ENCODE data around the gene SRPRB.

Gene SRPRB

GRCh38 chr3:133812872-133813271 lies 7.3 kb downstream of the SRPRB start:
- H3K4me2 ChIP-seq (ENCODE audit: low read depth, low read length): no peak overlapping the region
- no peaks in the 10 kb centered on the region for H3K9me3 ChIP-seq (replicated peaks; ENCODE audit: insufficient read depth, low read length)
- no peak for DNase-seq
- 0 out of 2 replicates have a peak, but pooled peaks cover 7% of the 10 kb centered on the region for H3K4me1 ChIP-seq (ENCODE audit: low read length)
- no peak overlapping the region for H3K9ac ChIP-seq (ENCODE audit: low read length)
- TF ChIP-seq EZH2 (optimal IDR thresholded peaks at IDR 0.05; ENCODE audit: low read depth, low read length): no peak
- no peak for TF ChIP-seq EZH2phosphoT487 (IDR thresholded peaks at IDR 0.05; ENCODE audit: low read length)
- no peak for TF ChIP-seq CTCF (IDR thresholded peaks at IDR 0.05; ENCODE audit: low read length)
- no peaks in the 10 kb centered on the region for H3K27me3 ChIP-seq (replicated peaks; ENCODE audit: insufficient read depth, low read length)
- no peak overlapping the region for H2AFZ ChIP-seq (ENCODE audit: low read length)
- H3K4me3 ChIP-seq (ENCODE audit: low read length): no peak overlapping the region
- no peaks in the 10 kb centered on the region for H3F3A ChIP-seq (ENCODE audit: insufficient read depth, low read length)
- H3K27ac ChIP-seq (ENCODE audit: low read length): no peak overlapping the region
- no peaks in the 10 kb centered on the region for H3K9me2 ChIP-seq (replicated peaks; ENCODE audit: insufficient read depth, low read length)
- H3K79me2 ChIP-seq (ENCODE audit: low read length): peaks cover 38% of the 10 kb centered on the region
- no peaks in the 10 kb centered on the region for H4K20me1 ChIP-seq (ENCODE audit: insufficient read depth, low read length)
- peaks cover 17% of the 10 kb centered on the region; the same call in 1 of the 2 replicates for H3K36me3 ChIP-seq (replicated peaks; ENCODE audit: insufficient read depth, low read length)

GRCh38 chr3:133815386-133815785 lies 9.8 kb downstream of the SRPRB start:
- no peak overlapping the region for H3K4me3 ChIP-seq (ENCODE audit: low read length)
- H4K20me1 ChIP-seq (ENCODE audit: insufficient read depth, low read length): no peaks in the 10 kb centered on the region
- no peak for TF ChIP-seq EZH2 (optimal IDR thresholded peaks at IDR 0.05; ENCODE audit: low read depth, low read length)
- no peak overlapping the region for H3K9ac ChIP-seq (ENCODE audit: low read length)
- no peak for DNase-seq
- peaks cover 19% of the 10 kb centered on the region for H3K79me2 ChIP-seq (ENCODE audit: low read length)
- no peaks in the 10 kb centered on the region for H3K27me3 ChIP-seq (replicated peaks; ENCODE audit: insufficient read depth, low read length)
- 0 out of 2 replicates have a peak, but pooled peaks cover 4% of the 10 kb centered on the region for H3K4me1 ChIP-seq (ENCODE audit: low read length)
- no peak overlapping the region for H2AFZ ChIP-seq (ENCODE audit: low read length)
- peaks cover 23% of the 10 kb centered on the region for H3K36me3 ChIP-seq (replicated peaks; ENCODE audit: insufficient read depth, low read length)
- no peaks in the 10 kb centered on the region for H3K9me3 ChIP-seq (replicated peaks; ENCODE audit: insufficient read depth, low read length)
- no peaks in the 10 kb centered on the region for H3K9me2 ChIP-seq (replicated peaks; ENCODE audit: insufficient read depth, low read length)
- no peak overlapping the region for H3K27ac ChIP-seq (ENCODE audit: low read length)
- H3F3A ChIP-seq (ENCODE audit: insufficient read depth, low read length): 0 out of 2 replicates have a peak, but pooled peaks cover 3% of the 10 kb centered on the region
- no peak overlapping the region for H3K4me2 ChIP-seq (ENCODE audit: low read depth, low read length)

GRCh38 chr3:133820129-133820528 lies 14.5 kb downstream of the SRPRB start:
- Histone ChIP-seq H3K9me3 (replicated peaks; ENCODE audit: insufficient read depth, low read length) (no peaks in the 10 kb centered on the region), H3K79me2 (ENCODE audit: low read length) (no peaks in the 10 kb centered on the region), H3K36me3 (replicated peaks; ENCODE audit: insufficient read depth, low read length) (peaks cover 32% of the 10 kb centered on the region), H2AFZ (ENCODE audit: low read length) (no peak overlapping the region), H3K27me3 (replicated peaks; ENCODE audit: insufficient read depth, low read length) (no peaks in the 10 kb centered on the region), H3K9me2 (replicated peaks; ENCODE audit: insufficient read depth, low read length) (no peaks in the 10 kb centered on the region), H3K4me3 (ENCODE audit: low read length) (no peak overlapping the region), H3K4me1 (ENCODE audit: low read length) (no peaks in the 10 kb centered on the region), H3K4me2 (ENCODE audit: low read depth, low read length) (no peak overlapping the region), H3K27ac (ENCODE audit: low read length) (no peak overlapping the region), H3F3A (ENCODE audit: insufficient read depth, low read length) (0 out of 2 replicates have a peak, but pooled peaks cover 3% of the 10 kb centered on the region), H3K9ac (ENCODE audit: low read length) (no peak overlapping the region), H4K20me1 (ENCODE audit: insufficient read depth, low read length) (no peaks in the 10 kb centered on the region)
- no peak for TF ChIP-seq EZH2 (optimal IDR thresholded peaks at IDR 0.05; ENCODE audit: low read depth, low read length)
- no peak for TF ChIP-seq CTCF (IDR thresholded peaks at IDR 0.05; ENCODE audit: low read length)
- TF ChIP-seq EZH2phosphoT487 (IDR thresholded peaks at IDR 0.05; ENCODE audit: low read length): no peak
- DNase-seq: no peak

GRCh38 chr3:133820889-133821675 lies 15.5 kb downstream of the SRPRB start:
- H3K4me1 ChIP-seq (ENCODE audit: low read length): no peaks in the 10 kb centered on the region
- no peaks in the 10 kb centered on the region for H3K27me3 ChIP-seq (replicated peaks; ENCODE audit: insufficient read depth, low read length)
- H3K36me3 ChIP-seq (replicated peaks; ENCODE audit: insufficient read depth, low read length): peaks cover 29% of the 10 kb centered on the region
- no peaks in the 10 kb centered on the region for H4K20me1 ChIP-seq (ENCODE audit: insufficient read depth, low read length)
- 0 out of 2 replicates have a peak, but pooled peaks cover 3% of the 10 kb centered on the region for H3F3A ChIP-seq (ENCODE audit: insufficient read depth, low read length)
- H3K27ac ChIP-seq (ENCODE audit: low read length): no peak overlapping the region
- H3K9me2 ChIP-seq (replicated peaks; ENCODE audit: insufficient read depth, low read length): no peaks in the 10 kb centered on the region
- no peak overlapping the region for H3K9ac ChIP-seq (ENCODE audit: low read length)
- H2AFZ ChIP-seq (ENCODE audit: low read length): no peak overlapping the region
- TF ChIP-seq EZH2 (optimal IDR thresholded peaks at IDR 0.05; ENCODE audit: low read depth, low read length) (no peak), EZH2phosphoT487 (IDR thresholded peaks at IDR 0.05; ENCODE audit: low read length) (no peak), CTCF (IDR thresholded peaks at IDR 0.05; ENCODE audit: low read length) (no peak)
- DNase-seq: no peak
- H3K9me3 ChIP-seq (replicated peaks; ENCODE audit: insufficient read depth, low read length): no peaks in the 10 kb centered on the region
- H3K4me2 ChIP-seq (ENCODE audit: low read depth, low read length): no peak overlapping the region
- H3K79me2 ChIP-seq (ENCODE audit: low read length): no peaks in the 10 kb centered on the region
- no peak overlapping the region for H3K4me3 ChIP-seq (ENCODE audit: low read length)

Data from MM.1S (cell line).